A549 treated with AZD2906 at 1 μM for 4 hours (cell line): ENCODE results near the gene IFT80. TPM values are rescaled to one million over a fixed set of nuclear protein-coding genes. Genes with fewer than 3 reads are reported as not detected.

Experiments
- total RNA-seq: library from RNA; stranded (reverse); fragments of 200-300 nt; extraction: Qiagen RNA extraction; gene quantifications from 5 replicates; pipeline ENCODE4 v1.2.3, GENCODE V29; 2022

The IFT80 gene
- total RNA-seq, result 11.0 to 17.6 TPM (median 11.6 TPM) in 5 replicates

GRCh38 chr3:160399125-160400029, at the start of gene IFT80, which contains the start of gene SMC4:
Gene IFT80, minus strand, starts transcription at chr3:160399225. Its CDS starts 14,625 bp downstream, at chr3:160384600.
Gene SMC4, plus strand, starts transcription at chr3:160399650. Its CDS starts 1,177 bp downstream, at chr3:160400827.

DNA sequence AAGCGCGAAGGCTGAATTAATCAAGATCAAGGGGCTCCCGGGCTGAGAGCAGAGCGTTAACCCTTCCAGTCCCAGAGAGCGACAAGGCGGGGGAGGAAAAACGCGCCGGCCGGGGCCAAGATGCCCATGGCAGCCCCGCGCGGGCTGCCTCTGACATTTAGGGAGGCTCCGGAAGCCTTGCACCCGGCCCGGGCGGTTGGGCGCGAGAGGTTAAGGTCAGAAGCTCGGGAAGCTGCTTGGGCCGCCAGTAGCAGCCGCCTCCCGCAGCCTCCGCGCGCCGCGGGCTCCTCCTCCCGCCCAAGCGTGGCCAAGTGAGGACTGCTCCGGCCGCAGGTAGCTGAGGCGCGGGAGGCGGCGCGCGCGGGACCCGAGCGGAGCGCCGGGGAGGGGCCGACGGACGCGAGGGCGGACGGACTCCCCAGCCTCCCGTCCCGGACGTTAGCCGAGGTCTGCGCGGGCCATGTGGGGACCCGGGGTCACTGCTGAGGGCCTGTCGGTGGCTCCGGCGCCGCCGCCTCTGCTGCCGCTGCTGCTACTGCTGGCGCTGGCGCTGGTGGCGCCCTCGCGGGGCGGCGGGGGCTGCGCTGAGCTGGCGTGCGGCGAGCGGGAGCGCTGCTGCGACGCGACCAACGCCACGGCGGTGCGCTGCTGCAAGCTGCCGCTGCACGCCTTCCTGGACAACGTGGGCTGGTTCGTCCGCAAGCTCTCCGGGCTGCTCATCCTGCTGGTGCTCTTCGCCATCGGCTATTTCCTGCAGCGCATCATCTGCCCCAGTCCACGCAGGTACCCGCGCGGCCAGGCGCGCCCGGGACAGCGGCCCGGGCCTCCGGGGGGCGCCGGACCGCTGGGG, 173.6 kb downstream of the IFT80 start, which contains the start of gene C3orf80:
TSS of gene C3orf80 (plus strand) at position 247 of the 850 bp plus-strand sequence. CDS start at position 461, 214 bp downstream.

Other genes with a start within 250 kb of the IFT80 start
- gene C3orf80, start 173.8 kb downstream of the IFT80 start, total RNA-seq, result 0.92 to 1.4 TPM (median 1.2 TPM) in 5 replicates
- 73.7 to 90.2 TPM (median 83.5 TPM) in 5 replicates for gene SMC4, start 425 bp upstream of the IFT80 start, total RNA-seq
- gene TRIM59, start 50.6 kb upstream of the IFT80 start, total RNA-seq, result 6.9 to 10.6 TPM (median 8.4 TPM) in 5 replicates
- 27.7 to 32.6 TPM (median 30.2 TPM) in 5 replicates for gene KPNA4, start 166.3 kb upstream of the IFT80 start, total RNA-seq